DOHH2 (cell line): ENCODE results near the gene MTERF4.

Source experiments
- EZH2phosphoT487 ChIP-seq: fragments of 200-600 bp; sonication (generic); IDR thresholded peaks from 2 replicates; pipeline ENCODE4 v1.6.1; 2017; ENCODE audit warnings: borderline replicate concordance, mild to moderate bottlenecking, antibody characterized with exemption, low read length, moderate library complexity, mixed read lengths
- TF ChIP-seq, protein P1 (sequence below): fragments of 200-600 bp; sonication (generic); IDR thresholded peaks from one replicate; pipeline ENCODE4 v1.5.1; 2014; ENCODE audit warnings: antibody characterized with exemption, mild to moderate bottlenecking, low read depth, low read length; ENCODE audit not compliant: poor library complexity, severe bottlenecking

DNA sequence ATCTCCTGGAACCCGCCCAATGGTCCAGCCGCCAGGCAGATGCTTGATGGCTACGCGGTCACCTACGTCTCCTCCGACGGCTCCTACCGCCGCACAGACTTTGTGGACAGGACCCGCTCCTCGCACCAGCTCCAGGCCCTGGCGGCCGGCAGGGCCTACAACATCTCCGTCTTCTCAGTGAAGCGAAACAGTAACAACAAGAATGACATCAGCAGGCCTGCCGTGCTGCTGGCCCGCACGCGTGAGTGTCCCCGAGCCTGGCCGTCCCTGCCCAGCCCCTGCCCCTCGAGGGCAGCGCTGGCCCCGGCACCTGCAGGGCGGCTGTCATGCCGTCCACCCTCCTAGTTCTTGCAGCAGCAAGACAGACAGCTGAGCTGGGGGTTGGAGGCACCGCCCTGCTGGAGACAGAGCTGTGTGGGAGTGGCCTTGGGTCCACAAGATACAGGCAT, 36.7 kb downstream of the MTERF4 start:
- TF ChIP-seq, protein P1, sequence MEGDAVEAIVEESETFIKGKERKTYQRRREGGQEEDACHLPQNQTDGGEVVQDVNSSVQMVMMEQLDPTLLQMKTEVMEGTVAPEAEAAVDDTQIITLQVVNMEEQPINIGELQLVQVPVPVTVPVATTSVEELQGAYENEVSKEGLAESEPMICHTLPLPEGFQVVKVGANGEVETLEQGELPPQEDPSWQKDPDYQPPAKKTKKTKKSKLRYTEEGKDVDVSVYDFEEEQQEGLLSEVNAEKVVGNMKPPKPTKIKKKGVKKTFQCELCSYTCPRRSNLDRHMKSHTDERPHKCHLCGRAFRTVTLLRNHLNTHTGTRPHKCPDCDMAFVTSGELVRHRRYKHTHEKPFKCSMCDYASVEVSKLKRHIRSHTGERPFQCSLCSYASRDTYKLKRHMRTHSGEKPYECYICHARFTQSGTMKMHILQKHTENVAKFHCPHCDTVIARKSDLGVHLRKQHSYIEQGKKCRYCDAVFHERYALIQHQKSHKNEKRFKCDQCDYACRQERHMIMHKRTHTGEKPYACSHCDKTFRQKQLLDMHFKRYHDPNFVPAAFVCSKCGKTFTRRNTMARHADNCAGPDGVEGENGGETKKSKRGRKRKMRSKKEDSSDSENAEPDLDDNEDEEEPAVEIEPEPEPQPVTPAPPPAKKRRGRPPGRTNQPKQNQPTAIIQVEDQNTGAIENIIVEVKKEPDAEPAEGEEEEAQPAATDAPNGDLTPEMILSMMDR, result no peak
- TF ChIP-seq EZH2phosphoT487, result no peak
